Neural progenitor cell (in vitro differentiated cells): ENCODE measurements around the gene CTU2.

Source experiments
- EZH2 ChIP-seq: fragments of 200-600 bp; sonication (generic); IDR thresholded peaks from 2 replicates; pipeline ENCODE4 v1.6.1; 2017; ENCODE audit warnings: antibody characterized with exemption, mild to moderate bottlenecking, moderate library complexity
- EZH2phosphoT487 ChIP-seq: fragments of 200-600 bp; sonication (generic); IDR thresholded peaks from 2 replicates; pipeline ENCODE4 v1.6.1; 2017; ENCODE audit warnings: antibody characterized with exemption
- TF ChIP-seq, protein P1 (sequence below): fragments of 200-600 bp; sonication (generic); IDR thresholded peaks from 2 replicates; pipeline ENCODE4 v1.5.1; 2017; ENCODE audit warnings: antibody characterized with exemption, mild to moderate bottlenecking

- TF ChIP-seq EZH2 (no peak), EZH2phosphoT487 (no peak)
- TF ChIP-seq, protein P1, sequence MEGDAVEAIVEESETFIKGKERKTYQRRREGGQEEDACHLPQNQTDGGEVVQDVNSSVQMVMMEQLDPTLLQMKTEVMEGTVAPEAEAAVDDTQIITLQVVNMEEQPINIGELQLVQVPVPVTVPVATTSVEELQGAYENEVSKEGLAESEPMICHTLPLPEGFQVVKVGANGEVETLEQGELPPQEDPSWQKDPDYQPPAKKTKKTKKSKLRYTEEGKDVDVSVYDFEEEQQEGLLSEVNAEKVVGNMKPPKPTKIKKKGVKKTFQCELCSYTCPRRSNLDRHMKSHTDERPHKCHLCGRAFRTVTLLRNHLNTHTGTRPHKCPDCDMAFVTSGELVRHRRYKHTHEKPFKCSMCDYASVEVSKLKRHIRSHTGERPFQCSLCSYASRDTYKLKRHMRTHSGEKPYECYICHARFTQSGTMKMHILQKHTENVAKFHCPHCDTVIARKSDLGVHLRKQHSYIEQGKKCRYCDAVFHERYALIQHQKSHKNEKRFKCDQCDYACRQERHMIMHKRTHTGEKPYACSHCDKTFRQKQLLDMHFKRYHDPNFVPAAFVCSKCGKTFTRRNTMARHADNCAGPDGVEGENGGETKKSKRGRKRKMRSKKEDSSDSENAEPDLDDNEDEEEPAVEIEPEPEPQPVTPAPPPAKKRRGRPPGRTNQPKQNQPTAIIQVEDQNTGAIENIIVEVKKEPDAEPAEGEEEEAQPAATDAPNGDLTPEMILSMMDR, result no peak
Measured at GRCh38 chr16:88736496-88736895, 30.2 kb downstream of the CTU2 start.
